Neuronal stem cell (in vitro differentiated cells): Measurements from ENCODE around the gene DHRS13.

Source experiments
- DNase-seq: peaks from one replicate; pipeline ENCODE4 v3.0.0-alpha.2; 2013; ENCODE audit warnings: low spot score
- H2AFZ ChIP-seq: one replicate; pipeline ENCODE4 v1.6.1; 2013; ENCODE audit warnings: mild to moderate bottlenecking, low read length, inconsistent platforms
- H2AK5ac ChIP-seq: 2 replicates; pipeline ENCODE4 v1.6.1; 2013; ENCODE audit warnings: low read depth, mild to moderate bottlenecking, inconsistent platforms, low read length, moderate library complexity, mixed read lengths
- H2BK120ac ChIP-seq: 2 replicates; pipeline ENCODE4 v1.6.1; 2013; ENCODE audit warnings: low read depth, mild to moderate bottlenecking, inconsistent platforms, low read length, moderate library complexity, mixed read lengths
- H2BK12ac ChIP-seq: one replicate; pipeline ENCODE4 v1.6.1; 2013; ENCODE audit warnings: low read length, inconsistent platforms
- H2BK15ac ChIP-seq: 2 replicates; pipeline ENCODE4 v1.6.1; 2013; ENCODE audit warnings: mild to moderate bottlenecking, low read length, inconsistent platforms, mixed read lengths
- H2BK5ac ChIP-seq: one replicate; pipeline ENCODE4 v1.6.1; 2013; ENCODE audit warnings: inconsistent platforms, mild to moderate bottlenecking, low read length, moderate library complexity
- H3K14ac ChIP-seq: one replicate; pipeline ENCODE4 v1.6.1; 2013; ENCODE audit warnings: low read length, inconsistent platforms
- H3K18ac ChIP-seq: 2 replicates; pipeline ENCODE4 v1.6.1; 2013; ENCODE audit warnings: low read length, inconsistent platforms
- H3K23ac ChIP-seq: 2 replicates; pipeline ENCODE4 v1.6.1; 2013; ENCODE audit warnings: low read depth, mild to moderate bottlenecking, mixed read lengths, low read length, inconsistent platforms; ENCODE audit not compliant: poor library complexity
- H3K27ac ChIP-seq: replicated peaks from 3 replicates; pipeline ENCODE4 v1.5.1; 2013; ENCODE audit warnings: low read length, inconsistent platforms
- H3K27me3 ChIP-seq, 3 experiments: 2 replicates each; pipeline ENCODE4 v1.6.1; 2013; ENCODE audit warnings: low read length in 3 of 3, mild to moderate bottlenecking in 2 of 3, inconsistent platforms in 1 of 3, low read depth in 1 of 3, mixed read lengths in 1 of 3, moderate library complexity in 1 of 3; ENCODE audit not compliant: control insufficient read depth in 3 of 3, insufficient read depth in 3 of 3
- H3K36me3 ChIP-seq, 2 donors: replicated peaks in 1 of 2; 2 replicates each; pipeline ENCODE4 v1.6.1; 2013; ENCODE audit warnings: low read length in 2 of 2; ENCODE audit not compliant: control insufficient read depth in 2 of 2, insufficient read depth in 2 of 2
- H3K4ac ChIP-seq: 2 replicates; pipeline ENCODE4 v1.6.1; 2013; ENCODE audit warnings: inconsistent platforms, mild to moderate bottlenecking, low read length, moderate library complexity
- H3K4me1 ChIP-seq, 2 donors: 1 replicate in 1 of 2; 2 replicates in 1 of 2; pipeline ENCODE4 v1.6.1; 2013; ENCODE audit warnings: low read length in 2 of 2, low read depth in 1 of 2; ENCODE audit not compliant: control insufficient read depth in 2 of 2, insufficient read depth in 1 of 2
- H3K4me2 ChIP-seq: one replicate; pipeline ENCODE4 v1.6.1; 2013; ENCODE audit warnings: mild to moderate bottlenecking, low read length, inconsistent platforms; ENCODE audit not compliant: insufficient read depth, poor library complexity, severe bottlenecking
- H3K4me3 ChIP-seq, 2 donors: 2 replicates each; pipeline ENCODE4 v1.5.1; 2013; ENCODE audit warnings: low read length in 2 of 2, mild to moderate bottlenecking in 2 of 2, inconsistent platforms in 1 of 2, moderate library complexity in 1 of 2
- H3K79me1 ChIP-seq: one replicate; pipeline ENCODE4 v1.6.1; 2013; ENCODE audit warnings: low read depth, mild to moderate bottlenecking, inconsistent platforms, low read length, moderate library complexity
- H3K9ac ChIP-seq: one replicate; pipeline ENCODE4 v1.6.1; 2013; ENCODE audit warnings: mild to moderate bottlenecking, low read depth, low read length, inconsistent platforms; ENCODE audit not compliant: poor library complexity
- H3K9me3 ChIP-seq, 2 donors: replicated peaks in 1 of 2; 2 replicates each; pipeline versions ENCODE3 to v1.6.1; 2013; ENCODE audit warnings: low read length in 2 of 2, mild to moderate bottlenecking in 2 of 2, inconsistent platforms in 1 of 2, low read depth in 1 of 2, mixed read lengths in 1 of 2, moderate library complexity in 1 of 2; ENCODE audit not compliant: control insufficient read depth in 2 of 2, insufficient read depth in 1 of 2
- H4K8ac ChIP-seq: one replicate; pipeline ENCODE4 v1.6.1; 2013; ENCODE audit warnings: low read depth, mild to moderate bottlenecking, inconsistent platforms, low read length, moderate library complexity
- H4K91ac ChIP-seq: one replicate; pipeline ENCODE4 v1.6.1; 2013; ENCODE audit warnings: low read length, low read depth, mild to moderate bottlenecking, inconsistent platforms; ENCODE audit not compliant: poor library complexity
- WGBS, 2 donors: extraction: QIAGEN DNeasy Blood & Tissue Kit; methylation state at CpG; one replicate each; pipeline ENCODE4 v1.1.7; 2013; ENCODE audit warnings: missing lambda C conversion rate in 2 of 2, mixed read lengths in 1 of 2; ENCODE audit not compliant: insufficient read length in 2 of 2, insufficient replicate concordance in 1 of 2; ENCODE audit errors: extremely low coverage in 2 of 2; 5-methylcytosine and 5-hydroxymethylcytosine counted together

Gene DHRS13

DNA sequence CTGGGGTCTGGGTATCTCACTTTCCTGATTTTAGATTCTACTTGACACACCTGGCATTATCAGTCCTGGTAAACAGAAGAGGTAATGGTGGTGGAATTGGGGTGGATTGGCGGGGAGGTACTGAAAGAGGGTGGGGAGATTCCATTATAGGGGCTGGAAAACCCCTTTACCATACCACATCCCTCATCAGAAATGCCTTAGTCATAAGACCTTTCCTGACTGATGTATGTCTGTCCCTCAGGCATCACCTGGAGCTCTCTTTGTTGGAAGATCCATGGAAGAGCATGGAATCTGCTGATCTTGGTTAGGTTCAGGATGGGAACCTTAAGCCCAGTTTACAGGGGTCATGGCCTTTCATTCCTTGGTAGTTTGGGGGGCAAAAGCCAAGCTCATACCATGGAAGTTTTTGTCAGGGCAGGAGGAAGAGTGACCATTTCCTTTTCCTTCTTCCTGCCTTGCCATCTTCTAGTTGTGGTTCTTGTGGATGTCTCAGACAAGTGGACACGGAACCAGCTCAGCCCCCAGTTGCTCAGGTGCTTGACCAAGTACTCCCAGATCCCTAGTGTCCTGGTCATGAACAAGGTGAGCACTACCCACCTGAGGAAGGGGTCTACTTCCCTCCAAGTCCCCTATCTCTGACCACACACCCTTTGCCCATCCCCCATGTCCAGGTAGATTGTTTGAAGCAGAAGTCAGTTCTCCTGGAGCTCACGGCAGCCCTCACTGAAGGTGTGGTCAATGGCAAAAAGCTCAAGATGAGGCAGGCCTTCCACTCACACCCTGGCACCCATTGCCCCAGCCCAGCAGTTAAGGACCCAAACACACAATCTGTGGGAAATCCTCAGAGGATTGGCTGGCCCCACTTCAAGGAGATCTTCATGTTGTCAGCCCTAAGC lies 44.7 kb downstream of the DHRS13 start:
- H3K9me3 ChIP-seq: no peaks in the 10 kb centered on the region
- no peak overlapping the region for H3K27ac ChIP-seq
- H2AFZ ChIP-seq: no peak overlapping the region
- H4K8ac ChIP-seq: no peak overlapping the region
- H3K9ac ChIP-seq: no peak overlapping the region
- peaks cover 26 to 44% of the 10 kb centered on the region in 2 donors for H3K36me3 ChIP-seq
- no peak overlapping the region for H3K18ac ChIP-seq
- peaks cover 3 to 5% of the 10 kb centered on the region in 2 donors for H3K4me1 ChIP-seq
- no peak overlapping the region for H3K14ac ChIP-seq
- H2AK5ac ChIP-seq: no peak overlapping the region
- no peak overlapping the region for H2BK15ac ChIP-seq
- no peak overlapping the region for H3K23ac ChIP-seq
- no peaks in the 10 kb centered on the region for H3K27me3 ChIP-seq
- no CpG with 5 or more reads among the region's 3 CpGs for WGBS, 2 donors
- no peak overlapping the region for H2BK12ac ChIP-seq
- H3K4me3 ChIP-seq: no peak overlapping the region
- no peak overlapping the region for H3K4ac ChIP-seq
- no peak for DNase-seq
- no peak overlapping the region for H2BK5ac ChIP-seq
- no peak overlapping the region for H3K4me2 ChIP-seq
- H2BK120ac ChIP-seq: no peak overlapping the region
- H3K79me1 ChIP-seq: no peaks in the 10 kb centered on the region
- no peak overlapping the region for H4K91ac ChIP-seq

DNA sequence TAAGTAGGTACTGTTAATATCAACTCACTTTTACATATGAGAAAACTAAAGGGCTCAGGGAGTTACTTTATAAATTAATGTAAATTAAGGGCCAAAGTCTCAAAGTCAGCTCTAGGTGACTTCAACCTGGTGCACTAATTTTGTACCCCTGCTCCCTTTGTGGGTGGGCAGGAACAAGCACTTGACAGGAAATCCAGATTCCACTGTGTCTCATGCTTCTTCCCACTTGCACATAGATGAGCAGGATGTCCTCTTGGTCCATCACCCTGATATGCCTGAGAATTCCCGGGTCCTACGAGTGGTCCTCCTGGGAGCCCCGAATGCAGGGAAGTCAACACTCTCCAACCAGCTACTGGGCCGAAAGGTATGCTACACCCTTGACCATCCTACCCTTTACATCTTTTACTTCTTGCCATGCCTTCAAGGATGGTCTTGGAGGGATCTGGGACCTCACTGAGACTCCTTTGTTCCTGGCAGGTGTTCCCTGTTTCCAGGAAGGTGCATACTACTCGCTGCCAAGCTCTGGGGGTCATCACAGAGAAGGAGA lies 46.8 kb downstream of the DHRS13 start:
- H3K14ac ChIP-seq: no peak overlapping the region
- H3K4ac ChIP-seq: no peak overlapping the region
- peaks cover 2% of the 10 kb centered on the region for H3K79me1 ChIP-seq
- H2AFZ ChIP-seq: no peak overlapping the region
- no peak overlapping the region for H3K27ac ChIP-seq
- H3K9ac ChIP-seq: no peak overlapping the region
- no peaks in the 10 kb centered on the region for H3K9me3 ChIP-seq
- H2BK5ac ChIP-seq: no peak overlapping the region
- no peak overlapping the region for H4K8ac ChIP-seq
- no peak overlapping the region for H2BK12ac ChIP-seq
- H3K18ac ChIP-seq: no peak overlapping the region
- no peak overlapping the region for H2BK120ac ChIP-seq
- no CpG with 5 or more reads among the region's 5 CpGs for WGBS, 2 donors
- H2BK15ac ChIP-seq: no peak overlapping the region
- H3K4me1 ChIP-seq: peaks cover 3 to 5% of the 10 kb centered on the region in 2 donors
- no peak overlapping the region for H3K4me2 ChIP-seq
- H3K23ac ChIP-seq: no peak overlapping the region
- DNase-seq: no peak
- H2AK5ac ChIP-seq: no peak overlapping the region
- peak overlapping the region in 1 of 2 donors; percentile 70 for H3K4me3 ChIP-seq
- H3K36me3 ChIP-seq: peaks cover 26 to 36% of the 10 kb centered on the region in 2 donors
- H4K91ac ChIP-seq: no peak overlapping the region
- no peaks in the 10 kb centered on the region for H3K27me3 ChIP-seq

DNA sequence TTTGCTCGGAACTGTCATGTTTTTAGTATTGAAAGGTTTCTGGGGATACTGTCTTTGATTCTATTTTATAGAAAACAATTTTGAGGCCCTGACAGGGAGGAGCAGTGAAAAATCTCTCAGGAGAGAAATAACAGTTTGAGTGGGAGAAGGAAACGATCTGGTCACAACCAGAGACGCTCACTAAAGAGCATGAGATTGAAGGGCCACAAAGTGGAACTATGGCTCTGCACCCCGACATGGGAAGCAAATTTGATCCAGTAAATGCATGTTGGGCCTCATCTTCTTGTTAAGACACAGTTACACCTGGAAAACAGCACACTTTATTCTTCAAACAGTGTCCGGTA lies 47.6 kb downstream of the DHRS13 start:
- no peak overlapping the region for H3K14ac ChIP-seq
- H2BK5ac ChIP-seq: no peak overlapping the region
- peaks cover 22 to 31% of the 10 kb centered on the region in 2 donors for H3K36me3 ChIP-seq
- no peak for DNase-seq
- no peak overlapping the region for H4K91ac ChIP-seq
- no peak overlapping the region for H3K4ac ChIP-seq
- H4K8ac ChIP-seq: no peak overlapping the region
- peak overlapping the region; percentile 70 to 91 for H3K4me3 ChIP-seq
- no peak overlapping the region for H3K27ac ChIP-seq
- H3K18ac ChIP-seq: peak overlapping the region; percentile 86
- peaks cover 2% of the 10 kb centered on the region for H3K79me1 ChIP-seq
- no peaks in the 10 kb centered on the region for H3K9me3 ChIP-seq
- H2BK12ac ChIP-seq: no peak overlapping the region
- no peak overlapping the region for H2AK5ac ChIP-seq
- peak overlapping the region; percentile 60 for H3K4me2 ChIP-seq
- H3K23ac ChIP-seq: no peak overlapping the region
- H2AFZ ChIP-seq: peak overlapping the region; percentile 85
- H3K4me1 ChIP-seq: peaks cover 3 to 5% of the 10 kb centered on the region in 2 donors
- no peak overlapping the region for H2BK15ac ChIP-seq
- WGBS, 2 donors: no CpG with 5 or more reads among the region's 5 CpGs
- H3K27me3 ChIP-seq: no peaks in the 10 kb centered on the region
- H2BK120ac ChIP-seq: no peak overlapping the region
- no peak overlapping the region for H3K9ac ChIP-seq
